ENCODE results near the gene MRPS27. TPM values are rescaled to one million over a fixed set of nuclear protein-coding genes. Genes with fewer than 3 reads are reported as not detected.

Gene MRPS27
- total and polyA plus RNA-seq, 2 donors from 2014 or later: 40.0 to 50.8 TPM

DNA sequence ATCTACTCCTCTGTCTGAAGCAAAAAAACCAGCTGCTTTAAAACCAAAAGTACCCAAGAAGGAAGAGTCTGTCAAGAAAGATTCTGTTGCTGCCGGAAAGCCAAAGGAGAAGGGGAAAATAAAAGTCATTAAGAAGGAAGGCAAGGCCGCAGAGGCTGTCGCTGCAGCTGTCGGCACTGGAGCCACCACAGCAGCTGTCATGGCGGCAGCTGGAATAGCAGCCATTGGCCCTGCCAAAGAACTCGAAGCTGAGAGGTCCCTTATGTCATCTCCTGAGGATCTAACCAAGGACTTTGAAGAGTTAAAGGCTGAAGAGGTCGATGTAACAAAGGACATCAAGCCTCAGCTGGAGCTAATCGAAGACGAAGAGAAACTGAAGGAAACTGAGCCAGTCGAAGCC, 124.5 kb downstream of the MRPS27 start:
- H3K9me3 ChIP-seq (ENCODE audit: control insufficient read depth in 2 of 3, insufficient read depth in 1 of 3, low read length in 3 of 3): no peaks in the 10 kb centered on the region
- H3K9ac ChIP-seq (ENCODE audit: low read length in 3 of 3): no peak overlapping the region
- H3K27me3 ChIP-seq (ENCODE audit: control insufficient read depth, insufficient read depth, low read length): no peaks in the 10 kb centered on the region
- H3K4me1 ChIP-seq (ENCODE audit: control insufficient read depth in 2 of 3, insufficient read depth in 2 of 3, low read depth in 1 of 3, low read length in 3 of 3): no peaks in the 10 kb centered on the region
- no peak overlapping the region for H3K4me3 ChIP-seq (ENCODE audit: low read length in 3 of 3)
- TF ChIP-seq, protein P1, sequence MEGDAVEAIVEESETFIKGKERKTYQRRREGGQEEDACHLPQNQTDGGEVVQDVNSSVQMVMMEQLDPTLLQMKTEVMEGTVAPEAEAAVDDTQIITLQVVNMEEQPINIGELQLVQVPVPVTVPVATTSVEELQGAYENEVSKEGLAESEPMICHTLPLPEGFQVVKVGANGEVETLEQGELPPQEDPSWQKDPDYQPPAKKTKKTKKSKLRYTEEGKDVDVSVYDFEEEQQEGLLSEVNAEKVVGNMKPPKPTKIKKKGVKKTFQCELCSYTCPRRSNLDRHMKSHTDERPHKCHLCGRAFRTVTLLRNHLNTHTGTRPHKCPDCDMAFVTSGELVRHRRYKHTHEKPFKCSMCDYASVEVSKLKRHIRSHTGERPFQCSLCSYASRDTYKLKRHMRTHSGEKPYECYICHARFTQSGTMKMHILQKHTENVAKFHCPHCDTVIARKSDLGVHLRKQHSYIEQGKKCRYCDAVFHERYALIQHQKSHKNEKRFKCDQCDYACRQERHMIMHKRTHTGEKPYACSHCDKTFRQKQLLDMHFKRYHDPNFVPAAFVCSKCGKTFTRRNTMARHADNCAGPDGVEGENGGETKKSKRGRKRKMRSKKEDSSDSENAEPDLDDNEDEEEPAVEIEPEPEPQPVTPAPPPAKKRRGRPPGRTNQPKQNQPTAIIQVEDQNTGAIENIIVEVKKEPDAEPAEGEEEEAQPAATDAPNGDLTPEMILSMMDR (IDR thresholded peaks at IDR 0.05; ENCODE audit: borderline replicate concordance, extremely low read depth, insufficient read depth): no peak
- no peak overlapping the region for H3K27ac ChIP-seq (ENCODE audit: low read depth in 2 of 2, low read length in 2 of 2)
- H3K36me3 ChIP-seq (ENCODE audit: control insufficient read depth in 2 of 3, insufficient read depth in 3 of 3, low read length in 3 of 3): peaks cover 0 to 5% (median 0%) of the 10 kb centered on the region in 3 donors
- DNase-seq: no peak
- intact Hi-C loops (cut with DNase I): no loop called here
- FAIRE-seq: no peak

DNA sequence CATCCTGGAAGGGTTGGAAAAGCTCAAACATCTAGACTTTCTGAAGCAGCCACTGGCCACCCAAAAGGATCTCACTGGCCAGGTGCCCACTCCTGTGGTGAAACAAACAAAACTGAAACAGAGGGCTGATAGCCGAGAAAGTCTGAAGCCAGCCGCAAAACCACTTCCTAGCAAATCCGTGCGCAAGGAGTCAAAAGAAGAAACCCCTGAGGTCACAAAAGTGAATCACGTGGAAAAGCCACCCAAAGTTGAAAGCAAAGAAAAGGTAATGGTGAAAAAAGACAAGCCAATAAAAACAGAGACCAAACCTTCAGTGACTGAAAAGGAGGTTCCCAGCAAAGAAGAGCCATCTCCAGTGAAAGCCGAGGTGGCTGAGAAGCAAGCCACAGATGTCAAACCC, 125.2 kb downstream of the MRPS27 start:
- no peak for DNase-seq

DNA sequence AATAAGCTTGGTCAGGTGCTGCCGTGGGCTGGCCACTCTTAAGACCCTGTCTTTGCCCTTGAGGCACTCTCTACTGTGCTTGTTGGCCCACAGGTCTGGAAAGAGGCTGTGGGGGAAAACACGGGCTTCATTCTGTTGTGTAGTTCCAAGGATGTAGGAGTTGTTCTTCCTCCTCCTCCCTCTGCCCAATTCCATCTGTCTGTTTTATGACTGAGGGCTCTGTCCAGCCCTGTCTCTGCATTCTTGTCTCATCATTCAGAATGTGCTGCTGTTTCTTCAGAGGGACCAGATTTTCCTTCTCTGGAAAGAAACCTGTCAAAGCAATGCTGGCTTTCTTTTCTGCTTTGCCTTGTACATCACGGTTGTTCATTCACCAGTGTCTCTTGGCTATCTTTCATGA, 128.6 kb downstream of the MRPS27 start:
- H3K27me3 ChIP-seq (ENCODE audit: control insufficient read depth, insufficient read depth, low read length): no peaks in the 10 kb centered on the region
- DNase-seq: no peak
- no peak for FAIRE-seq
- no peak overlapping the region for H3K9ac ChIP-seq (ENCODE audit: low read length in 3 of 3)
- H3K4me1 ChIP-seq (ENCODE audit: control insufficient read depth in 2 of 3, insufficient read depth in 2 of 3, low read depth in 1 of 3, low read length in 3 of 3): no peaks in the 10 kb centered on the region
- no peaks in the 10 kb centered on the region for H3K9me3 ChIP-seq (ENCODE audit: control insufficient read depth in 2 of 3, insufficient read depth in 1 of 3, low read length in 3 of 3)
- intact Hi-C loops (cut with DNase I): no loop called here
- H3K27ac ChIP-seq (ENCODE audit: low read depth in 2 of 2, low read length in 2 of 2): no peak overlapping the region
- H3K36me3 ChIP-seq (ENCODE audit: control insufficient read depth in 2 of 3, insufficient read depth in 3 of 3, low read length in 3 of 3): peaks cover 0 to 5% (median 0%) of the 10 kb centered on the region in 3 donors
- no peak overlapping the region for H3K4me3 ChIP-seq (ENCODE audit: low read length in 3 of 3)
- TF ChIP-seq, protein P1 (IDR thresholded peaks at IDR 0.05; ENCODE audit: borderline replicate concordance, extremely low read depth, insufficient read depth): no peak

More for the DNA sequence above, 125.2 kb downstream of the MRPS27 start:
- H3K4me1 ChIP-seq (ENCODE audit: control insufficient read depth in 2 of 3, insufficient read depth in 2 of 3, low read depth in 1 of 3, low read length in 3 of 3): no peaks in the 10 kb centered on the region
- H3K27ac ChIP-seq (ENCODE audit: low read depth in 2 of 2, low read length in 2 of 2): no peak overlapping the region
- TF ChIP-seq, protein P1 (IDR thresholded peaks at IDR 0.05; ENCODE audit: borderline replicate concordance, extremely low read depth, insufficient read depth): no peak
- no peak overlapping the region for H3K9ac ChIP-seq (ENCODE audit: low read length in 3 of 3)
- H3K36me3 ChIP-seq (ENCODE audit: control insufficient read depth in 2 of 3, insufficient read depth in 3 of 3, low read length in 3 of 3): peaks cover 0 to 5% (median 0%) of the 10 kb centered on the region in 3 donors
- FAIRE-seq: no peak
- H3K4me3 ChIP-seq (ENCODE audit: low read length in 3 of 3): no peak overlapping the region
- intact Hi-C loops (cut with DNase I): no loop called here
- no peaks in the 10 kb centered on the region for H3K9me3 ChIP-seq (ENCODE audit: control insufficient read depth in 2 of 3, insufficient read depth in 1 of 3, low read length in 3 of 3)
- H3K27me3 ChIP-seq (ENCODE audit: control insufficient read depth, insufficient read depth, low read length): no peaks in the 10 kb centered on the region

DNA sequence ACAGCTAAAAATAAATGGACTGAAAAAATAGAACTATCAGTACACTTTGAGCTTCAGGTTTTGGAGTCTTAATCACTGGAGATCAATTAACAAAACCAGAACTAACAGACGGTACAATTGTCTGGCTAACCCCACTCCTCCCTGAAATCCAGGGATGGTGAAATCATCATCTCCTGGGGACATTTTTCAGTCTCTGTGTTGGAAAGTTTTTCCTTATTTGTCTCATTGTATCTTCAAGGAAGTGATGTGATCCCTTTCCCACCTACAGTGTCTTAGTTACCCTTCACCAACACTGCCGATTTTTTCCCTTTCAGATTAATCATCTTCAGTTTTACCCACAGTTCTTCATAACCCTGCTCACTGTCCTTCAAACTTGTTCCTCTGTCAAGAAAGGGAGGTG, 130.9 kb downstream of the MRPS27 start:
- no peak overlapping the region for H3K9ac ChIP-seq (ENCODE audit: low read length in 3 of 3)
- H3K36me3 ChIP-seq (ENCODE audit: control insufficient read depth in 2 of 3, insufficient read depth in 3 of 3, low read length in 3 of 3): peaks cover 0 to 1% (median 0%) of the 10 kb centered on the region in 3 donors
- no peak overlapping the region for H3K4me3 ChIP-seq (ENCODE audit: low read length in 3 of 3)
- FAIRE-seq (no peak), DNase-seq (no peak)
- H3K4me1 ChIP-seq (ENCODE audit: control insufficient read depth in 2 of 3, insufficient read depth in 2 of 3, low read depth in 1 of 3, low read length in 3 of 3): no peaks in the 10 kb centered on the region
- H3K9me3 ChIP-seq (ENCODE audit: control insufficient read depth in 2 of 3, insufficient read depth in 1 of 3, low read length in 3 of 3): no peaks in the 10 kb centered on the region
- intact Hi-C loops (cut with DNase I): no loop called here
- no peaks in the 10 kb centered on the region for H3K27me3 ChIP-seq (ENCODE audit: control insufficient read depth, insufficient read depth, low read length)
- TF ChIP-seq, protein P1 (IDR thresholded peaks at IDR 0.05; ENCODE audit: borderline replicate concordance, extremely low read depth, insufficient read depth): no peak
- no peak overlapping the region for H3K27ac ChIP-seq (ENCODE audit: low read depth in 2 of 2, low read length in 2 of 2)
